T-helper 1 cell treated with Interleukin-12 subunit alpha and Interleukin-12 subunit beta and Interleukin-4 antibody, amounts not matched to agents 30 ng/mL and 1 ng/mL, for 36 hours (primary cell): ENCODE data around the gene EPN3. TPM values are rescaled to one million over a fixed set of nuclear protein-coding genes. Genes with fewer than 3 reads are reported as not detected.

Experiments
- intact Hi-C: fragments of 100-400 bp; cut with micrococcal nuclease; formaldehyde crosslinking; loops from one replicate; pipeline ENCODE4 v1.15.1; 2024
- total RNA-seq: library from RNA; stranded (reverse); gene quantifications from 2 replicates; pipeline ENCODE4 v1.2.3, GENCODE V29; 2022

EPN3 gene
- total RNA-seq, 1 donor from 2014 or later: 0.05 TPM

- intact Hi-C loops: no loop called here
These were observed 51.6 kb downstream of the EPN3 start for GRCh38 chr17:50584116-50584515.

GRCh38 chr17:50584749-50585148 is 52.2 kb downstream of the EPN3 start:
- intact Hi-C loops: no loop called here

GRCh38 chr17:50585346-50585745 is 52.8 kb downstream of the EPN3 start:
- intact Hi-C loops: no loop called here

- intact Hi-C loops: no loop called here
These were observed 53.4 kb downstream of the EPN3 start for GRCh38 chr17:50585891-50586290.

GRCh38 chr17:50586421-50587247 is 54.1 kb downstream of the EPN3 start:
- intact Hi-C loops: no loop called here

- intact Hi-C loops: no loop called here
These were observed 55.0 kb downstream of the EPN3 start for GRCh38 chr17:50587571-50587970.

GRCh38 chr17:50588391-50589049 is 56.0 kb downstream of the EPN3 start:
- intact Hi-C loops: no loop called here

- intact Hi-C loops: no loop called here
These were observed 56.7 kb downstream of the EPN3 start for GRCh38 chr17:50589095-50589705.

- intact Hi-C loops: no loop called here
These were observed 58.6 kb downstream of the EPN3 start for GRCh38 chr17:50590946-50591737.

- intact Hi-C loops: no loop called here
These were observed 60.8 kb downstream of the EPN3 start for GRCh38 chr17:50593321-50593720.

Other genes starting within 250 kb of the EPN3 start
- 31.1 TPM in 2 replicates for gene XYLT2, start 186.6 kb upstream of the EPN3 start, total RNA-seq
- 60.9 and 68.5 TPM in 2 replicates for gene MRPL27, start 159.6 kb upstream of the EPN3 start, total RNA-seq
- gene EME1, start 159.5 kb upstream of the EPN3 start, total RNA-seq: 13.1 and 15.8 TPM in 2 replicates
- 82.4 and 82.6 TPM in 2 replicates for gene LRRC59, start 135.2 kb upstream of the EPN3 start, total RNA-seq
- 18.6 and 24.6 TPM in 2 replicates for gene ACSF2, start 106.5 kb upstream of the EPN3 start, total RNA-seq
- not detected in 2 replicates for gene CHAD, start 63.9 kb upstream of the EPN3 start, total RNA-seq
- 35.5 and 36.1 TPM in 2 replicates for gene RSAD1, start 53.9 kb upstream of the EPN3 start, total RNA-seq
- gene MYCBPAP, start 24.3 kb upstream of the EPN3 start, total RNA-seq: 7.5 and 8.2 TPM in 2 replicates
- gene SPATA20, start 14.4 kb downstream of the EPN3 start, total RNA-seq: 13.2 and 14.4 TPM in 2 replicates
- not detected in 2 replicates for gene CACNA1G, start 28.0 kb downstream of the EPN3 start, total RNA-seq
- gene ABCC3, start 102.1 kb downstream of the EPN3 start, total RNA-seq: not detected in 2 replicates
- gene ANKRD40, start 175.2 kb downstream of the EPN3 start, total RNA-seq: 38.8 and 39.6 TPM in 2 replicates
- 113 and 116 TPM in 2 replicates for gene LUC7L3, start 186.9 kb downstream of the EPN3 start, total RNA-seq
- not detected in 2 replicates for gene ANKRD40CL, start 234.8 kb downstream of the EPN3 start, total RNA-seq